GM18873 (cell line): ENCODE results near the gene DNAAF5.
"Not testable (repeated sequence)": the region's sequence is repeated elsewhere in the genome, so short reads cannot be mapped to it uniquely, and the experiment has no call there.

ENCODE experiments used
- ATAC-seq: cut with Tn5 transposase; IDR thresholded peaks from one replicate; pipeline ENCODE4 v1.9.1; 2021; ENCODE audit warnings: mild to moderate bottlenecking, moderate library complexity, moderate number of reproducible peaks; ENCODE audit not compliant: unreplicated experiment, low FRiP score

The DNAAF5 gene

DNA sequence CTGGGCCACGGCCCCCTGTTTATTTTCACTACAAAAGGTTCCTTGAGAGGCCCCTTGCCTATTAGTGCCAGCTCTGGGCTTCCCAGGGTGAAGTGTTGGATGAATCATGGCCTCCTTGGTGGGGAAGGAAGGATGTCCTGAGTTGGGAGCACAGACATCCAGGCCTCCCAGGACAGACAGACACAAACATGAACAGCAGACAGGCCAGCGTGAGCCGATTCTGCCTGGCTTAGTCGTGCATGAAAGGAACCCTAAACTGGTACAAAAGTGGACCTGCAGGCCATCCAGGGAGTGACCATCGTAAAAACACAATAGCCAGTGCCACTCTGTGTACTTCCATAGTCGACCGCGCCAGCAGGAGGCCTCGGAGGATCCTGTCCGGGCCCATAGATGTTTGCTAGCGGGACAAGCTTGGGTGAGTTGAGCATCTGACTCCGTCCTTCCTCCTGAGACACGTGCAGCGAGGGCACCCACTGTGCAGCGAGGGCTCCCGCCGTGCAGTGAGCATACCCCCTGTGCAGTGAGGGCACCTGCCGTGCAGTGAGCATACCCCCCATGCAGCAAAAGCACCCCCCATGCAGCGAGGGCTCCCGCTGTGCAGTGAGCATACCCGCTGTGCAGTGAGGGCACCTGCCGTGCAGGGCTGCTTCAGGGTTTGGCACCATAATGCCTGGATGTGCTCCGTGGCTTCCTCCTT lies 51.9 kb downstream of the DNAAF5 start:
- ATAC-seq: no peak

DNA sequence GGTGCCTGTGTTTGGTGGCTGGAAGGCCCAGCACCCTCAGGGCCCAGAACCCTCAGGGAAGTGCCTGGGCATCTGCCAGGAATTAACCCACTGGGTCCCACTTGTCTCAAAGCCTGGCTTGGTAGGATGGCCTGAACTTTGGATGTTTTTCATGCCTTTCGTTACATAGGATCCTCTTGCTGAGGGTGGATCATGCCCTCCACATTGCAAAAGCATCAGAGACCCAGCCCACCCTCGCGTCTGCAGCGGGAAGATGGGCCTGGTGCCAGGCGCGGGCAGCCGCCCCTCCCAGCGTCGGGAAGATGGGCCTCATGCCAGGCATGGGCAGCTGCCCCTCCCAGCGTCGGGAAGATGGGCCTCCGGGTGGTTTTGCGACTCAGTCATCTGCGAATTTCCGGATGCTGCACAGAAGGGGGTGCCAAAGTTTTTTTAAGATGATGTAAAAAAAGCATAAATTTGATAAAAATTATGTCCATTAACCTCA lies 52.5 kb downstream of the DNAAF5 start:
- no peak for ATAC-seq

DNA sequence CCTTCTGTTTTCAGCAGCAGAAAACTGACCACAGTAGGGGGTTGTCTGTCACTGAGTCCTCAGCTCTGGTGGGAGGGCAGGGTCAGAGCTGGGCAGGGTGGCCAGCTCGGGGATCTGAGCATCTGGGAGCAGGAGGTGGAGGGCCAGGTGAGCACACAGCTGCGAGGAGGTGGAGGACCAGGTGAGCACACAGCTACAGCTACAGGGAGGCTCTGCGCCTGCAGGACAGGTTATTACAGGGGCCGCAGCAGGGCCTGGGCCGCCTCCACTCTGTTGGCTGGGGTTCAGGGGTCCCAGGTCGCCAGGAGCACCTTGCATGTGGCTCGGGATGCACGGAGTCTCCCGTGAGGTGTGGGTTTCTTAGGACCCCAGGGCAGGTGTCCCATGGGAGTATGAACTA lies 53.0 kb downstream of the DNAAF5 start:
- no peak for ATAC-seq

DNA sequence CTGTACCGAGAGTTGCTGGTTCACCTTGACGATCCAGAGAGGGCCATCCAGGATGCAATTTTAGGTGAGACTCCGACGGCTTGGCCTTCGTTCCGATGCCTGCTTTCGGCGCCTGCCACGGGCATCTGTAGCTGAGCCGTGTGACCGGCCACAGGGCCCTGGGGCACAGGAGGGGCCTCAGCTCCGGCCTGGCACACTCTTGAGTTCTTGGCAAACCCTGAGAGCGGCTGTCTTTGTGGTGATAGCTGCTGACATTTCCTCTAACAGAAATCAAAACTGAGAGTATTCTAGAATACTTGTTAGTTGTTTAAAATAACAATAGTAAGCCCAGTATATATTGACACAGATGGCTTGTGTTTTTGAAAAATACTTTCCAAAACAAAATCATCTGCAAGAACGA lies 53.6 kb downstream of the DNAAF5 start:
- ATAC-seq: no peak

DNA sequence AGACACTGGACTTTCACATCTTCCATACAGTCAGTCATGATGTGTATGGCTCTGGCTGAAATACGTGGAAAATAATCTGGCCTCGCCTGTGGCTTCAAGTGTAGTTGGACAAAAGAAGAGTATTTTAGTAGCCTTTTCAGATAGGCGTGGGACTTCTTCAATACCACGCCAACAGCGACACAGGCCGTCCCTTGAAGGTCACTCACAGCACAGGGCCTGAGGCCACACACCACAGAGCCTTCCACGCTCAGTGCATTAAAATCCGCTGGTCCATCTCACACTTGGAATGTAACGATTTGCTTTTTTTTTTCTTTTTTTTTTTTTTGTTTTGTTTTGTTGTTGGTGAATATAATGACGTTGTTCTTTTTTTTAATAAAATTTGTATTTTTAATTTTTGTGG lies 54.0 kb downstream of the DNAAF5 start:
- no peak for ATAC-seq

DNA sequence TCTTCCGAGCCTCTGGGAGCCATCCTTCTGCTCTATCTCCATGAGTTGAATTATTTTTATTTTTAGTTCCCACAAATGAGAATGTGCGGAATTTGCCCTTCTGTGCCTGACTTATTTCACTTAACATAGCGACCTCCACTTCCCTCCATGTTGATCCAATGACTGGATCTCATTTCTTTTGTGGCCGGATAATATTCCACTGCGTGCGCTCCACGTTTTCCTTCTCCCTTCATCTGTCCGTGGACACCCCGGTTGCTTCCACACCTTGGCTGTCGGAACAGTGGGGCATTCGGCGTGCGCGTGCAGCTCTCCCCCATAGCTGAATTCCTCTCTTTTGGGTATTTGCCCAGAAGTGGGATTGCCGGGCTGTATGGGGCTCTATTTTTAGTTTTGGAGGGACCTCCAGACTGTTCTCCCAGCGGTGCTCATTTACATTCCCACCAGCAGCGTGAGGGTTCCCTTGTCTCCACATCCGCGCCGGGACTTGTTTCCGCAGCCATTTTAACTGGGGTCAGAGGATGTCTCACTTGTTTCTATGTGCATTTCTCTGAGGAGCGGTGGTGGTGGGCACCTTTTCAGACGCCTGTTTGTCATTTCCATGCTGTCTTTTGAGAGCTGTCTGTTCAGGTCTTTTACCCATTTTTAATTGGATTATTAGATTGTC lies 54.8 kb downstream of the DNAAF5 start:
- ATAC-seq: no peak

DNA sequence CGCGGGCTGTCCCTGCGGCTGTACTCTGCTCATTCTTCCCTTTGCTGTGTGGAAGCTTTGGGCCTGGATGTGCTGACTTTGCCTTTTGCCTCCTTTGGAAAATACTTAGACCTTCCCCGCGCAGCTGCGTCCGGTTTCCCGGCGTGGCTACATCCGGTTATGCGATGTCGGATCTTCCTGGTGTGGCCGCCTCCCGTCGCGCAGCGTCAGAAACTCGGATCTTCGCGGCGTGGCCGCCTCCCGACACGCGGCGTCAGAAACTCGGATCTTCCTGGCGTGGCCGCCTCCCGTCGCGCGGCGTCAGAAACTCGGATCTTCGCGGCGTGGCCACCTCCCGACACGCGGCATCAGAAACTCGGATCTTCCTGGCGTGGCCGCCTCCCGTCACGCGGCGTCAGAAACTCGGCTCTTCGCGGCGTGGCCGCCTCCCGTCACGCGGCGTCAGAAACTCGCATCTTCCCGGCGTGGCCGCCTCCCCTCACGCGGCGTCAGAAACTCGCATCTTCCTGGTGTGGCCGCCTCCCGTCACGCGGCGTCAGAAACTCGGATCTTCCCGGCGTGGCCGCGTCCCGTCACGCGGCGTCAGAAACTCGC lies 55.5 kb downstream of the DNAAF5 start:
- no peak for ATAC-seq

DNA sequence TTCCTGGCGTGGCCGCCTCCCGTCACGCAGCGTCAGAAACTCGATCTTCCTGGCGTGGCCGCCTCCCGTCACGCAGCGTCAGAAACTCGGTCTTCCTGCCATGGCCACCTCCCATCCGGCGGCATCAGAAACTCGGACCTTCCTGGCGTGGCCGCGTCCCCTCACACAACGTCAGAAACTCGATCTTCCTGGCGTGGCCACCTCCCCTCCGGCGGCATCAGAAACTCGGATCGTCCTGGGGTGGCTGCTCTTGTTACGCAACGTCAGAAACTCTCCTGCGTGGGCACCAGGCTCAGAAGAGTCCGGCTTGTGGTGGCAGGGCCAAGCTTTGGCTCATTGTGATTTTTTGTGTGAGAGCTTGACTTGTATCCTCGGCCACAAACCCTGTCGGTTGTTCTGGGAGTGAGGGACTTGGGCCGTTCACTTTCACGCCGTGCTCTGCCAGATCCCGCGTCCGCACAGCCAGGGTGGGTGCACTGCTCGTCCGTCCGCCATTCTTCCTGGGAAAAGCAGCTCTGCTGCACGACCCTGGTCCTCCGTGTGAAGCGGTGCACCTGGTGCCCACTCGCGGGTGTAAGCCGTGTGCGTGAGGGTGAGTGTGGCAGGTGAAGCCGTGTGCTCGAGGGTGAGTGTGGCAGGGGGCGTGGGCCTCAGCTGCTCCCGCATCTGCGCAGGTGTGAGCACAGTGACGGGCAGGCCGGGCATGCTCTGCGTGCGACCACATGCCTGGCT lies 56.4 kb downstream of the DNAAF5 start:
- no peak for ATAC-seq

DNA sequence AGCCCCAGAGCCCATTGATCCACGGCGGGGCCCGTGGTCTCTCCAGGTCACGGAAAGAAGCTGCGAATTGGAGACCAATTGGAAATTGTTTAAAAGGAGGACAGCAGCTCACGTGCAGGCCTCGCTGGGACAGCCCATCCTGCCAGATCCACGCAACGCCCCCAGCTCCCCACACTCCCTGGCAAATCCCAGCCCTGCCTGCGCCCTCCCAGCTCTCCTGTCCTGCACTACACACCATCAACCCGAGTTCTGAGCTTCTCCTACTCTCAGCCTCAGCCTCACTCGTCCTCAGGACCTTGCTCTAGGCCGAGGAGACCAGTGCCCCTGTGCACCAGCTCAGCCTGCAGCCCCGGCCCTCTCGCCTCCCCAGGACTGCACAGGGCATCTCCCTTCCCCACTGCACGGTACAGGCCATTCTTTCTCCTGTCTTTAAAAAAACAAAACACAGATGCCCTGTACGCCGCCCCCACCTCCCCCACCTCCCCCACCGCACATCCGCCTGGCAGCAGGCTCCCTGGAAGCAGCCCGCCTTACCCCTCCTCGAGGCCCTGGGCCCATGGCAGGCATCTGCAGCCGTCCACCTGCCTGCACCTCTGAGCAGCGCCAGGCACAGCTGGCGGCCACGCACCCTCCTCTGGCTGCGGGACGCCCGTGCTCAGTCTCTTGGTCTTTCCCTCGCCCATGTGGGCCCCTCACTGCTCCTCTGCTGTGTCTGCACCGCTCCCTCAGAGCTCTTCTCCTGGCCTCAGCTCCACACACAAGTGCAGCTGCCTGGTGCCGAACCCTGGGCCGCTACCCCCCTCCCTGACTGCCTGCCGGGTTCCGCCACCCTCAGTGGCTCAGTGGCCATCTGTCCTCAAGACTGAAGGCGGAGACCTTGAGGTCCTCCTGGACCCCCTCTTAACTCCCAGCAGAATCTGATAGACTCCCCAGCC lies 57.3 kb downstream of the DNAAF5 start:
- ATAC-seq: no peak

DNA sequence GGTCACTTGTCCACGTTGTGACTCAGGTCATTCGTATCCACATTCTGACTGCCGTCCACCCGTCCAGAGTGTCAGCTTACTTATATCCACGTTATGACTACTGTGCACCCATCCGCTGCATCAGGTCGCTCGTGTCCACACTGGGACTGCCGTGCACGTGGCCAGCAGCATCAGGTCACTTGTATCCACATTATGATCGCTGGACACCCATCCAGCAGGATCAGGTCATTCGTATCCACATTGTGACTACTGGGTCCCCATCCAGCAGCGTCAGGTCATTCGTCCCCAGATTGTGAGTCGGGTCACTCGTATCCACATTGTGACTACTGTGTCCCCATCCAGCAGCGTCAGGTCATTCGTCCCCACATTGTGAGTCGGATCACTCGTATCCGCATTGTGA lies 58.5 kb downstream of the DNAAF5 start:
- ATAC-seq: no peak

DNA sequence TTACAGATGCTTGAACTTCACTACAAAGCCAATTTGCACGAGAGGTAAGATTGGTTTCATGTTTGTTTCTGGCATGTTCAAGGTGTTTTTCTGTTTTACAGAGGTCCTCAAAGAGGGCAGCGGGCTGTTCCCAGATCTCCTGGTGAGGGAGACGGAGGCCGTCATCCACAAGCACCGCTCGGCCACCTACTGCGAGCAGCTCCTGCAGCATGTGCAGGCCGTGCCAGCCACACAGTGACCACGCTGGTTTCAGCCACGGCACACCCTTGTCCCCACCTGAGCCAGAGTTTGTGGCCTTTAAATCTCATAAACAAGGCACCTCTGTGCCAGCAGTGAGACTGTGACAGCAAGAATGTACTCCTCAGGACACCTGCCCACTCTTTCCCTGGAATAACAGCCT lies 58.9 kb downstream of the DNAAF5 start:
- ATAC-seq: no peak

DNA sequence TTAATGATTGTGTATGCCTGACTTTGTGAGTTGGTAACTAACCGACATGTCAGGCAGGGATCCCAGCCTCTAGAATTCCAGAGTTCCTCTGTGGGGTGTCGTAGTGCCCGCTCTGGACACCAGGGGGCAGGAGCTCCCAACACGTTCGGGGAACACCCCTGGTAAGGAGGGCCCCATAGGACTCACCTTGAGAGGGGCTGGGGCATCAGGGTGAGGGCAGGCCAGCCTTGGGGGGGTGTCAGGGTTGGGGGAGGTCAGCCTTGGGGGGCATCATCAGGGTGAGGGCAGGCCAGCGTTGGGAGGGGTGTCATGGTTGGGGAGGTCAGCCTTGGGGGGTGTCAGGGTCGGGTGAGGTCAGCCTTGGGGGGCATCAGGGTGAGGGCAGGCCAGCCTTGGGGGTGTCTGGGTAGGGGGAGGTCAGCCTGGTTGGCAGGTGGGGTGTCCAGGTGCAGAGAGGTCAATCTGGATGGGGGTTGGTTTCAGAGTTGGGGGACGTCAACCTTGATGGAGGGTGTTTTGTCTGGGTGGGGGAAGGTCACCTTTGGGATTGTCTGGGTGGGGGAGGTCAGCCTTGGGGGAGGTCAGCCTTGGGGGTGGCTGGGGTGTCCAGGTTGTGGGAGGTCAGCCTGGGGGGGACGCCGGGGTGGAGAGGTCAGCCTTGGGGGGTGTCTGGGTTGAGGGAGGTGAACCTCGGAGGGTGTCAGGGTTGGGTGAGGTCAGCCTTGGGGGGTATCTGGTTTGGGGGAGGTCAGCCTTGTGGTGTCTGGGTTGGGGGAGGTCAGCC lies 60.2 kb downstream of the DNAAF5 start:
- ATAC-seq: no peak

DNA sequence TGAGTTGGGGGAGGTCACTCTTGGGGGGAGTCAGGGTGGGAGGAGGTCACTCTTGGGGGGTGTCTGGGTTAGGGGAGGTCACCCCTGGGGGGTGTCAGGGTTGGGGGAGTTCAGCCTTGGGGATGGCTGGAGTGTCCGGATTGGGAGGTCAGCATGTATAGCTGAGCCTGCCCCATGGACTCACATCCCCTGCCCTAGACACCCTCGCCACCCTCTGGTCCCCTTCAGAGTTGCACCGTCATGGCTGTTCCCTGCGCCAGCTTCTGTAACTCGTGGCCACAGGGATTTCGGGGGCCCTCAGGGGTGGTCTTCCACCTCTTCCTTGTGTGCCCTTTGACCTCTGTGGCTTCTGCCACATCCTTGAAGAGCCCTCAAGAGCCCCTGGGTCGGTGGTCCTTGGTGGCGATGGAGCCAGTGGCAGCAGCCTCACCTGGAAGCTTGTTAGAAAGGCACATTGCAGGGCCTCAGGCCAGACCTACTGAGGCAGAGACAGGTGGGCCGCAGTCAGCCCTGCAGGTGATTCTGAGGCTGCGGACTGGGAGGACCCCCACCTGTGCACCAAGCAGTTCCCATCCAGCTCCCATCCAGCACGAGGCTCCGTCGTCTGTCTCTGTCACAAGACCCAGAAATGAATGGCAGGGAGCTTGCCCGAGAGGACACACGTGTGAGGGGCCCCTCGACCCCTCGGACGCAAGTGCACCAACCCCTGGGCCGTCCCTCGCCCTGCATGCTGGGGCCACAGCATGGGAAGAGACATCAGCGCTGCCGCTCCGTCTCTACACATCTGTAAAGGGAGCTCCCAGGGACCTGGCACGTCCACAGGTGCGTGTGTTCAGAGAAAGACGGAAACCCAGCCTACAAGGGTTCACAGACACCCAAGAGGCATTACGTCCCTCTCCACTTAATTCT lies 61.1 kb downstream of the DNAAF5 start:
- no peak for ATAC-seq

DNA sequence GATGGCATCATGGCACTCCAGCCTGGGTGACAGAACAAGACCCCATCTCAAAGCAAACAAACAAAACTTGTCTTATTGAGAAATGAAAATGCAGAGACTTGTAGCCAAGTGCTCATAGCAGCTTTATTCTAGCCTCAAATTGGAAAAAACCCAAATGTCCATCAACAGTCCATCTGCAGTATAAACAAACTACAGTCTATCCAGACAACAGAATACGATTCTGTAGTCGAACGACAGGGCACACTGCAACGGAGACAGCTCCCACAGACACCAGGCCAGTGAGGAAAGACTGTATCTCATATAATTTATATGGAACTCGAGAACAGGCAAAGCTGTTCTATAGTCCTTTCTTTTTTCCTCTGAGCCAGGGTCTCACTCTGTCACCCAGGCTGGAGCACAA lies 65.0 kb downstream of the DNAAF5 start:
- no peak for ATAC-seq

DNA sequence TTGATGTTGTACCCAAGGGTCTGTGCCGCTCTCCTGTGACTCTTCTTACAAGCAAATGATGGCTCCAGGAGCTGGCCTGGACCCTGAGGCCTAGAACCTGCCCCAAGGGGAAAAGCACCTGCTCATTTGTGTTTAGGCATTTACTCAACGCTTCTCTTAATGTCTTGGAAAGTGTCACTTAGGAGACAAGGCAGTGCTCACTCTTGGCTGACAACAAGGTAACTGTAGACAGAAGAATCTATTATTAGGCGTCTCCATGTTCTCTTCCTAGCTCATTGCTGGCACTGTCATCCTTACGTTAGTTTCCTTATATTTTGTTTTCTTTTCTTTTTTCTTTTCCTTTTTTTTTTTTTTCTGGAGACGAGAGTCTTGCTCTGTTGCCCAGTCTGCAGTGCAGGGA lies 67.7 kb downstream of the DNAAF5 start:
- no peak for ATAC-seq

DNA sequence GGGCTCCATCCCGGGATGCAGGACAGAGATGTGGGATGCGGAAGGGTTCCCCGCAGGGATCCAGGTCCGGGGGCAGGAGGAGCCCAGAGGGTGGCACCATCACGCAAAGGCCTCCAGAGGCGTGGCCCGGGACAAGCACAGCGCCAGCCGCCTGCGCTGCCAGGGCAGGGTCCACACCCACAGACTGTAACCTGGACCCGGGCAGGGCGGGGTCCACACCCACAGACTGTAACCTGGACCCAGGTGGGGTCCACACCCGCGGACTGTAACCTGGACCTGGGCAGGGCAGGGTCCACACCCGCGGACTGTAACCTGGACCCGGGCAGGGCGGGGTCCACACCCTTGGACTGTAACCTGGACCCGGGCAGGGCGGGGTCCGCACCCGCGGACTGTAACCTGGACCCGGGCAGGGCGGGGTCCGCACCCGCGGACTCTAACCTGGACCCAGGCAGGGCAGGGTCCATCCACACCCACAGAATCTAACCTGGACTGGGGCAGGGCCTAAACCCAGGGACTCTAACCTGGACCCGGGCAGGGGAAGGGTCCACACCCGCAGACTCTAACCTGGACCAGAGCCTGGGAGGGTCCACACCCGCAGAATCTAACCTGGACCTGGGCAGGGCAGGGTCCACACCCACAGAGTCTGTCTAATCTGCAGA lies 68.3 kb downstream of the DNAAF5 start:
- ATAC-seq: no peak

DNA sequence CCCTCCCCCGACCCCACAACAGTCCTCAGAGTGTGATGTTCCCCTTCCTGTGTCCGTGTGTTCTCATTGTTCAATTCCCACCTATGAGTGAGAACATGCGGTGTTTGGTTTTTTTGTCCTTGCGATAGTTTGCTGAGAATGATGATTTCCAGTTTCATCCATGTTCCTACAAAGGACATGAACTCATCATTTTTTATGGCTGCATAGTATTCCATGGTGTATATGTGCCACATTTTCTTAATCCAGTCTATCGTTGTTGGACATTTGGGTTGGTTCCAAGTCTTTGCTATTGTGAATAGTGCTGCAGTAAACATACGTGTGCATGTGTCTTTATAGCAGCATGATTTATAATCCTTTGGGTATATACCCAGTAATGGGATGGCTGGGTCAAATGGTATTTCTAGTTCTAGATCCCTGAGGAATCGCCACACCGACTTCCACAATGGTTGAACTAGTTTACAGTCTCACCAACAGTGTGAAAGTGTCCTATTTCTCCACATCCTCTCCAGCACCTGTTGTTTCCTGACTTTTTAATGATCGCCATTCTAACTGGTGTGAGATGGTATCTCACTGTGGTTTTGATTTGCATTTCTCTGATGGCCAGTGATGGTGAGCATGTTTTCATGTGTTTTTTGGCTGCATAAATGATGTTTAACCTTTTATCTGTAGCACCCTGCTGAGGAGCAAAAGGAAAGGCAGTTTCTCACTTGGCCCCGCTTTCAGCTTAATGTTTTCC lies 70.1 kb downstream of the DNAAF5 start:
- ATAC-seq: not testable (repeated sequence)
